Neural cell (in vitro differentiated cells): ENCODE measurements around the gene RWDD4. TPM values are rescaled to one million over a fixed set of nuclear protein-coding genes. Genes with fewer than 3 reads are reported as not detected.

ENCODE experiments used
- H2AFZ ChIP-seq: fragments of 200-600, 300-800 bp; sonication (generic), shearing (Covaris generic); 2 replicates; pipeline ENCODE4 v1.6.0; 2014; ENCODE audit warnings: low read depth, mild to moderate bottlenecking, antibody characterized with exemption, low read length, moderate library complexity
- H3F3A ChIP-seq: fragments of 200-600 bp; shearing (Covaris generic); 2 replicates; pipeline ENCODE4 v1.6.1; 2016; ENCODE audit warnings: mild to moderate bottlenecking, moderate library complexity, mixed read lengths, antibody characterized with exemption, low read length; ENCODE audit not compliant: insufficient read depth, poor library complexity, severe bottlenecking
- H3K27ac ChIP-seq: fragments of 200-600, 300-800 bp; sonication (generic), shearing (Covaris generic); 2 replicates; pipeline ENCODE4 v1.5.1; 2014; ENCODE audit warnings: mild to moderate bottlenecking, low read length, moderate library complexity
- H3K27me3 ChIP-seq: fragments of 300-800, 200-600 bp; sonication (generic), shearing (Covaris generic); 2 replicates; pipeline ENCODE4 v1.6.0; 2014; ENCODE audit warnings: mild to moderate bottlenecking, low read depth, low read length, moderate library complexity; ENCODE audit not compliant: insufficient read depth
- H3K36me3 ChIP-seq: fragments of 300-800, 200-600 bp; sonication (generic), shearing (Covaris generic); 2 replicates; pipeline ENCODE4 v1.5.1; 2014; ENCODE audit warnings: mild to moderate bottlenecking, antibody characterized with exemption, low read length, moderate library complexity; ENCODE audit not compliant: insufficient read depth
- H3K4me2 ChIP-seq: fragments of 300-800, 200-600 bp; sonication (generic), shearing (Covaris generic); 2 replicates; pipeline ENCODE4 v1.6.0; 2014; ENCODE audit warnings: mild to moderate bottlenecking, low read length
- H3K4me3 ChIP-seq: fragments of 300-800, 200-600 bp; sonication (generic), shearing (Covaris generic); 2 replicates; pipeline ENCODE4 v1.5.1; 2014; ENCODE audit warnings: mild to moderate bottlenecking, low read length, moderate library complexity
- H3K79me2 ChIP-seq: fragments of 200-600 bp; shearing (Covaris generic); replicated peaks from 2 replicates; pipeline ENCODE4 v1.6.0; 2014; ENCODE audit warnings: mild to moderate bottlenecking, low read length, moderate library complexity; ENCODE audit not compliant: insufficient read depth
- H3K9ac ChIP-seq: fragments of 300-800, 200-600 bp; sonication (generic), shearing (Covaris generic); 2 replicates; pipeline ENCODE4 v1.6.1; 2016; ENCODE audit warnings: mild to moderate bottlenecking, low read length, mixed read lengths
- H3K9me2 ChIP-seq: fragments of 200-600 bp; shearing (Covaris generic); 2 replicates; pipeline ENCODE4 v1.6.1; 2016; ENCODE audit warnings: mild to moderate bottlenecking, low read length, mixed read lengths; ENCODE audit not compliant: insufficient read depth
- H3K9me3 ChIP-seq: fragments of 200-600, 300-800 bp; sonication (generic), shearing (Covaris generic); 2 replicates; pipeline ENCODE4 v1.6.1; 2016; ENCODE audit warnings: mild to moderate bottlenecking, mixed run types, low read length, moderate library complexity, mixed read lengths
- H4K20me1 ChIP-seq: fragments of 200-600 bp; shearing (Covaris generic); 2 replicates; pipeline ENCODE4 v1.6.1; 2016; ENCODE audit warnings: mild to moderate bottlenecking, mixed run types; ENCODE audit not compliant: insufficient read depth
- EP300 ChIP-seq: fragments of 450-650 bp; conservative IDR thresholded peaks from 2 replicates; pipeline ENCODE4 v1.6.1; 2014; ENCODE audit warnings: antibody characterized with exemption, mild to moderate bottlenecking, moderate library complexity; ENCODE audit not compliant: poor library complexity, severe bottlenecking
- EZH2 ChIP-seq: fragments of 200-600, 300-800 bp; shearing (Covaris generic), sonication (generic); IDR thresholded peaks from 2 replicates; pipeline ENCODE4 v1.6.1; 2014; ENCODE audit warnings: antibody characterized with exemption, low read length, borderline replicate concordance, mild to moderate bottlenecking; ENCODE audit not compliant: insufficient read depth, poor library complexity, severe bottlenecking
- MXI1 ChIP-seq: fragments of 450-650 bp; conservative IDR thresholded peaks from 2 replicates; pipeline ENCODE4 v1.6.1; 2014; ENCODE audit warnings: antibody characterized with exemption, mild to moderate bottlenecking; ENCODE audit not compliant: poor library complexity, severe bottlenecking
- POLR2AphosphoS5 ChIP-seq: IDR thresholded peaks from 2 replicates; pipeline ENCODE4 v1.6.1; 2012
- RAD21 ChIP-seq: fragments of 450-650 bp; conservative IDR thresholded peaks from 2 replicates; pipeline ENCODE4 v1.6.1; 2014; ENCODE audit warnings: antibody characterized with exemption, mild to moderate bottlenecking, moderate library complexity
- SMC3 ChIP-seq: fragments of 450-650 bp; conservative IDR thresholded peaks from 2 replicates; pipeline ENCODE4 v1.6.1; 2014; ENCODE audit warnings: antibody characterized with exemption, mild to moderate bottlenecking, moderate library complexity; ENCODE audit not compliant: poor library complexity
- TAF1 ChIP-seq: IDR thresholded peaks from 2 replicates; pipeline ENCODE4 v1.6.1; 2012; ENCODE audit warnings: low read depth
- polyA plus RNA-seq: library from polyadenylated mRNA; depleted of rRNA; stranded (reverse); fragments of >200 nt; gene quantifications from 2 replicates; pipeline ENCODE4 v1.2.3, GENCODE V29; 2014
- TF ChIP-seq, protein P1 (sequence below): fragments of 450-650 bp; IDR thresholded peaks from 2 replicates; pipeline ENCODE4 v1.5.1; 2014; ENCODE audit warnings: antibody characterized with exemption, mild to moderate bottlenecking, moderate library complexity; ENCODE audit not compliant: poor library complexity, severe bottlenecking
- TF ChIP-seq, protein P2 (sequence below): IDR thresholded peaks from 2 replicates; pipeline ENCODE4 v1.6.1; 2012; ENCODE audit warnings: borderline replicate concordance

Gene RWDD4
- polyA plus RNA-seq, 1 donor from 2014 or later = 68.2 TPM

DNA sequence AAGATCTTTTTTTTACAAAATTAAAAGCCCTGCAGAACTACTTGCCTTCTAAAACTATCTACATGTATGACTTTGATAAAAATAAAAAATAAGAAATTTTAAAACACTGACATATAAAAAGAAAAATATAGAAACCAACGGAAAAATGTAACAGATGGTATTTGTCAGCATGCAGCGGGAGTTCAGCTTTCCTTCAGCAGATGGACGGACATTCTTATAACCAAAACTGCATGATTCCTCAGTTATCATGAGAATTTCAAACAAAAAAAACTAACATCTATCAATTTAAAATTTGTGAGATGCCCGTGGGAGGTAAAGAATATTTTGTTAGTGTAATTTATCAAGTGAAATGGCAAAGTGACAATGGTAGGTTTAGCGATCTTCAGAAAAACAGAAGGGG lies 23.2 kb downstream of the RWDD4 start:
- Histone ChIP-seq H3K4me3 (no peak overlapping the region), H3K9me2 (no peaks in the 10 kb centered on the region), H3K27ac (no peak overlapping the region), H2AFZ (no peak overlapping the region), H3F3A (no peaks in the 10 kb centered on the region), H3K79me2 (no peaks in the 10 kb centered on the region), H3K4me2 (no peak overlapping the region), H3K9me3 (no peaks in the 10 kb centered on the region), H3K9ac (no peak overlapping the region), H3K36me3 (no peaks in the 10 kb centered on the region), H3K27me3 (no peaks in the 10 kb centered on the region), H4K20me1 (no peaks in the 10 kb centered on the region)
- TF ChIP-seq, protein P1, sequence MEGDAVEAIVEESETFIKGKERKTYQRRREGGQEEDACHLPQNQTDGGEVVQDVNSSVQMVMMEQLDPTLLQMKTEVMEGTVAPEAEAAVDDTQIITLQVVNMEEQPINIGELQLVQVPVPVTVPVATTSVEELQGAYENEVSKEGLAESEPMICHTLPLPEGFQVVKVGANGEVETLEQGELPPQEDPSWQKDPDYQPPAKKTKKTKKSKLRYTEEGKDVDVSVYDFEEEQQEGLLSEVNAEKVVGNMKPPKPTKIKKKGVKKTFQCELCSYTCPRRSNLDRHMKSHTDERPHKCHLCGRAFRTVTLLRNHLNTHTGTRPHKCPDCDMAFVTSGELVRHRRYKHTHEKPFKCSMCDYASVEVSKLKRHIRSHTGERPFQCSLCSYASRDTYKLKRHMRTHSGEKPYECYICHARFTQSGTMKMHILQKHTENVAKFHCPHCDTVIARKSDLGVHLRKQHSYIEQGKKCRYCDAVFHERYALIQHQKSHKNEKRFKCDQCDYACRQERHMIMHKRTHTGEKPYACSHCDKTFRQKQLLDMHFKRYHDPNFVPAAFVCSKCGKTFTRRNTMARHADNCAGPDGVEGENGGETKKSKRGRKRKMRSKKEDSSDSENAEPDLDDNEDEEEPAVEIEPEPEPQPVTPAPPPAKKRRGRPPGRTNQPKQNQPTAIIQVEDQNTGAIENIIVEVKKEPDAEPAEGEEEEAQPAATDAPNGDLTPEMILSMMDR = no peak
- TF ChIP-seq SMC3 = no peak
- TF ChIP-seq RAD21 = no peak

DNA sequence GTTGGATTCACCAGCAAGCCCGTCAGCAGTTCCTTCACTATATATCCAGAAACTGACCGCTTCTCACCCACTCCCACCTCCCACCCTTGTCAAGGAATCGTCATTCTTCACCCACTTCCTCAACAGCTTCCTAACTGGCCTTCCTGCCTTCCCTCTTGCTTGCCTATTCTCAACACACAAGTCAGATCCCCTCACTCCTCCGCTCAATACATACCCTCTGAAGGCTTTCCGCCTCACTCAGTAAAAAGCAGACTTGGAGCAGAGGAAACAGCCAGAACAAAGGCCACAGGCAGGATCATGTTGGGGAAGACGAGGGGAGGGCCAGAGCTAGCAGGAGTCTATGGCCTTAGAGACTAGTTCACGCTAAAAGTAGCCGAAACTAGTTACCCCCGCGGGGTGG lies 23.7 kb downstream of the RWDD4 start:
- Histone ChIP-seq H2AFZ (no peak overlapping the region), H3F3A (no peaks in the 10 kb centered on the region), H3K9ac (no peak overlapping the region), H3K9me2 (no peaks in the 10 kb centered on the region), H3K36me3 (no peaks in the 10 kb centered on the region), H3K9me3 (no peaks in the 10 kb centered on the region), H4K20me1 (no peaks in the 10 kb centered on the region), H3K27me3 (no peaks in the 10 kb centered on the region), H3K4me2 (no peak overlapping the region), H3K79me2 (no peaks in the 10 kb centered on the region), H3K4me3 (no peak overlapping the region), H3K27ac (no peak overlapping the region)
- TF ChIP-seq RAD21 (no peak), MXI1 (no peak), SMC3 (no peak), TAF1 (no peak), EZH2 (no peak), EP300 (no peak), POLR2AphosphoS5 (no peak)
- TF ChIP-seq, protein P1 = no peak
- TF ChIP-seq, protein P2, sequence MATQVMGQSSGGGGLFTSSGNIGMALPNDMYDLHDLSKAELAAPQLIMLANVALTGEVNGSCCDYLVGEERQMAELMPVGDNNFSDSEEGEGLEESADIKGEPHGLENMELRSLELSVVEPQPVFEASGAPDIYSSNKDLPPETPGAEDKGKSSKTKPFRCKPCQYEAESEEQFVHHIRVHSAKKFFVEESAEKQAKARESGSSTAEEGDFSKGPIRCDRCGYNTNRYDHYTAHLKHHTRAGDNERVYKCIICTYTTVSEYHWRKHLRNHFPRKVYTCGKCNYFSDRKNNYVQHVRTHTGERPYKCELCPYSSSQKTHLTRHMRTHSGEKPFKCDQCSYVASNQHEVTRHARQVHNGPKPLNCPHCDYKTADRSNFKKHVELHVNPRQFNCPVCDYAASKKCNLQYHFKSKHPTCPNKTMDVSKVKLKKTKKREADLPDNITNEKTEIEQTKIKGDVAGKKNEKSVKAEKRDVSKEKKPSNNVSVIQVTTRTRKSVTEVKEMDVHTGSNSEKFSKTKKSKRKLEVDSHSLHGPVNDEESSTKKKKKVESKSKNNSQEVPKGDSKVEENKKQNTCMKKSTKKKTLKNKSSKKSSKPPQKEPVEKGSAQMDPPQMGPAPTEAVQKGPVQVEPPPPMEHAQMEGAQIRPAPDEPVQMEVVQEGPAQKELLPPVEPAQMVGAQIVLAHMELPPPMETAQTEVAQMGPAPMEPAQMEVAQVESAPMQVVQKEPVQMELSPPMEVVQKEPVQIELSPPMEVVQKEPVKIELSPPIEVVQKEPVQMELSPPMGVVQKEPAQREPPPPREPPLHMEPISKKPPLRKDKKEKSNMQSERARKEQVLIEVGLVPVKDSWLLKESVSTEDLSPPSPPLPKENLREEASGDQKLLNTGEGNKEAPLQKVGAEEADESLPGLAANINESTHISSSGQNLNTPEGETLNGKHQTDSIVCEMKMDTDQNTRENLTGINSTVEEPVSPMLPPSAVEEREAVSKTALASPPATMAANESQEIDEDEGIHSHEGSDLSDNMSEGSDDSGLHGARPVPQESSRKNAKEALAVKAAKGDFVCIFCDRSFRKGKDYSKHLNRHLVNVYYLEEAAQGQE = no peak
